Neural cell (in vitro differentiated cells): ENCODE measurements around the gene LDAH. TPM values are rescaled to one million over a fixed set of nuclear protein-coding genes. Genes with fewer than 3 reads are reported as not detected.

ENCODE experiments used
- H2AFZ ChIP-seq: fragments of 200-600, 300-800 bp; sonication (generic), shearing (Covaris generic); 2 replicates; pipeline ENCODE4 v1.6.0; 2014; ENCODE audit warnings: low read depth, mild to moderate bottlenecking, antibody characterized with exemption, low read length, moderate library complexity
- H3F3A ChIP-seq: fragments of 200-600 bp; shearing (Covaris generic); 2 replicates; pipeline ENCODE4 v1.6.1; 2016; ENCODE audit warnings: mild to moderate bottlenecking, moderate library complexity, mixed read lengths, antibody characterized with exemption, low read length; ENCODE audit not compliant: insufficient read depth, poor library complexity, severe bottlenecking
- H3K27ac ChIP-seq: fragments of 200-600, 300-800 bp; sonication (generic), shearing (Covaris generic); 2 replicates; pipeline ENCODE4 v1.5.1; 2014; ENCODE audit warnings: mild to moderate bottlenecking, low read length, moderate library complexity
- H3K27me3 ChIP-seq: fragments of 300-800, 200-600 bp; sonication (generic), shearing (Covaris generic); 2 replicates; pipeline ENCODE4 v1.6.0; 2014; ENCODE audit warnings: mild to moderate bottlenecking, low read depth, low read length, moderate library complexity; ENCODE audit not compliant: insufficient read depth
- H3K36me3 ChIP-seq: fragments of 300-800, 200-600 bp; sonication (generic), shearing (Covaris generic); 2 replicates; pipeline ENCODE4 v1.5.1; 2014; ENCODE audit warnings: mild to moderate bottlenecking, antibody characterized with exemption, low read length, moderate library complexity; ENCODE audit not compliant: insufficient read depth
- H3K4me2 ChIP-seq: fragments of 300-800, 200-600 bp; sonication (generic), shearing (Covaris generic); 2 replicates; pipeline ENCODE4 v1.6.0; 2014; ENCODE audit warnings: mild to moderate bottlenecking, low read length
- H3K4me3 ChIP-seq: fragments of 300-800, 200-600 bp; sonication (generic), shearing (Covaris generic); 2 replicates; pipeline ENCODE4 v1.5.1; 2014; ENCODE audit warnings: mild to moderate bottlenecking, low read length, moderate library complexity
- H3K79me2 ChIP-seq: fragments of 200-600 bp; shearing (Covaris generic); replicated peaks from 2 replicates; pipeline ENCODE4 v1.6.0; 2014; ENCODE audit warnings: mild to moderate bottlenecking, low read length, moderate library complexity; ENCODE audit not compliant: insufficient read depth
- H3K9ac ChIP-seq: fragments of 300-800, 200-600 bp; sonication (generic), shearing (Covaris generic); 2 replicates; pipeline ENCODE4 v1.6.1; 2016; ENCODE audit warnings: mild to moderate bottlenecking, low read length, mixed read lengths
- H3K9me2 ChIP-seq: fragments of 200-600 bp; shearing (Covaris generic); 2 replicates; pipeline ENCODE4 v1.6.1; 2016; ENCODE audit warnings: mild to moderate bottlenecking, low read length, mixed read lengths; ENCODE audit not compliant: insufficient read depth
- H3K9me3 ChIP-seq: fragments of 200-600, 300-800 bp; sonication (generic), shearing (Covaris generic); 2 replicates; pipeline ENCODE4 v1.6.1; 2016; ENCODE audit warnings: mild to moderate bottlenecking, mixed run types, low read length, moderate library complexity, mixed read lengths
- H4K20me1 ChIP-seq: fragments of 200-600 bp; shearing (Covaris generic); 2 replicates; pipeline ENCODE4 v1.6.1; 2016; ENCODE audit warnings: mild to moderate bottlenecking, mixed run types; ENCODE audit not compliant: insufficient read depth
- EP300 ChIP-seq: fragments of 450-650 bp; conservative IDR thresholded peaks from 2 replicates; pipeline ENCODE4 v1.6.1; 2014; ENCODE audit warnings: antibody characterized with exemption, mild to moderate bottlenecking, moderate library complexity; ENCODE audit not compliant: poor library complexity, severe bottlenecking
- EZH2 ChIP-seq: fragments of 200-600, 300-800 bp; shearing (Covaris generic), sonication (generic); IDR thresholded peaks from 2 replicates; pipeline ENCODE4 v1.6.1; 2014; ENCODE audit warnings: antibody characterized with exemption, low read length, borderline replicate concordance, mild to moderate bottlenecking; ENCODE audit not compliant: insufficient read depth, poor library complexity, severe bottlenecking
- POLR2AphosphoS5 ChIP-seq: IDR thresholded peaks from 2 replicates; pipeline ENCODE4 v1.6.1; 2012
- RAD21 ChIP-seq: fragments of 450-650 bp; conservative IDR thresholded peaks from 2 replicates; pipeline ENCODE4 v1.6.1; 2014; ENCODE audit warnings: antibody characterized with exemption, mild to moderate bottlenecking, moderate library complexity
- SMC3 ChIP-seq: fragments of 450-650 bp; conservative IDR thresholded peaks from 2 replicates; pipeline ENCODE4 v1.6.1; 2014; ENCODE audit warnings: antibody characterized with exemption, mild to moderate bottlenecking, moderate library complexity; ENCODE audit not compliant: poor library complexity
- TAF1 ChIP-seq: IDR thresholded peaks from 2 replicates; pipeline ENCODE4 v1.6.1; 2012; ENCODE audit warnings: low read depth
- polyA plus RNA-seq: library from polyadenylated mRNA; depleted of rRNA; stranded (reverse); fragments of >200 nt; gene quantifications from 2 replicates; pipeline ENCODE4 v1.2.3, GENCODE V29; 2014
- TF ChIP-seq, protein P1 (sequence below): IDR thresholded peaks from 2 replicates; pipeline ENCODE4 v1.6.1; 2012; ENCODE audit warnings: borderline replicate concordance
- TF ChIP-seq, protein P2 (sequence below): fragments of 450-650 bp; IDR thresholded peaks from 2 replicates; pipeline ENCODE4 v1.5.1; 2014; ENCODE audit warnings: antibody characterized with exemption, mild to moderate bottlenecking, moderate library complexity; ENCODE audit not compliant: poor library complexity, severe bottlenecking

LDAH gene
- polyA plus RNA-seq, 1 donor from 2014 or later: 44.1 TPM

DNA sequence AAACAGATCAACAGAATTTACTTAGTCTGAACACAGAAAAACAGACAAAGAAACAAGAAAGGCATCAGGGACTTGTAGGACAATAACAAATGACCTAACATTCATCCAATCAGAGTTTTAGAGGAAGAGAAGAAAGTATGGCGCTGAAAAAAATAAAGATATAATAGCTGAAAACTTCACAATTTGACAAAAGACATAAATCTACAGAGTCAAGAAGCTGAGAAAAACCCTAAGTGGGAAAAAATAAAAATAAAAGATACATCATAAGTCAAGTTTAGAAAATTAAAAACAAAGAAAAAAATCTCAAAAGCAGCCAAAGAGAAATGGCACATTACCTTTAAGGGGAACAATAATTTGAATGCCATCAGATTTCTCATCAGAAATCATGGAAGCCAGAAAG lies 7.7 kb downstream of the LDAH start:
- Histone ChIP-seq H3K4me2 (no peak overlapping the region), H2AFZ (no peak overlapping the region), H3K36me3 (no peaks in the 10 kb centered on the region), H4K20me1 (no peaks in the 10 kb centered on the region), H3K27me3 (no peaks in the 10 kb centered on the region), H3K27ac (no peak overlapping the region), H3K9me3 (no peaks in the 10 kb centered on the region), H3K9me2 (no peaks in the 10 kb centered on the region), H3K4me3 (no peak overlapping the region), H3F3A (no peaks in the 10 kb centered on the region), H3K79me2 (peaks cover 38% of the 10 kb centered on the region), H3K9ac (no peak overlapping the region)
- TF ChIP-seq RAD21 (no peak), EZH2 (no peak), TAF1 (no peak), SMC3 (no peak), POLR2AphosphoS5 (no peak), EP300 (no peak)
- TF ChIP-seq, protein P1, sequence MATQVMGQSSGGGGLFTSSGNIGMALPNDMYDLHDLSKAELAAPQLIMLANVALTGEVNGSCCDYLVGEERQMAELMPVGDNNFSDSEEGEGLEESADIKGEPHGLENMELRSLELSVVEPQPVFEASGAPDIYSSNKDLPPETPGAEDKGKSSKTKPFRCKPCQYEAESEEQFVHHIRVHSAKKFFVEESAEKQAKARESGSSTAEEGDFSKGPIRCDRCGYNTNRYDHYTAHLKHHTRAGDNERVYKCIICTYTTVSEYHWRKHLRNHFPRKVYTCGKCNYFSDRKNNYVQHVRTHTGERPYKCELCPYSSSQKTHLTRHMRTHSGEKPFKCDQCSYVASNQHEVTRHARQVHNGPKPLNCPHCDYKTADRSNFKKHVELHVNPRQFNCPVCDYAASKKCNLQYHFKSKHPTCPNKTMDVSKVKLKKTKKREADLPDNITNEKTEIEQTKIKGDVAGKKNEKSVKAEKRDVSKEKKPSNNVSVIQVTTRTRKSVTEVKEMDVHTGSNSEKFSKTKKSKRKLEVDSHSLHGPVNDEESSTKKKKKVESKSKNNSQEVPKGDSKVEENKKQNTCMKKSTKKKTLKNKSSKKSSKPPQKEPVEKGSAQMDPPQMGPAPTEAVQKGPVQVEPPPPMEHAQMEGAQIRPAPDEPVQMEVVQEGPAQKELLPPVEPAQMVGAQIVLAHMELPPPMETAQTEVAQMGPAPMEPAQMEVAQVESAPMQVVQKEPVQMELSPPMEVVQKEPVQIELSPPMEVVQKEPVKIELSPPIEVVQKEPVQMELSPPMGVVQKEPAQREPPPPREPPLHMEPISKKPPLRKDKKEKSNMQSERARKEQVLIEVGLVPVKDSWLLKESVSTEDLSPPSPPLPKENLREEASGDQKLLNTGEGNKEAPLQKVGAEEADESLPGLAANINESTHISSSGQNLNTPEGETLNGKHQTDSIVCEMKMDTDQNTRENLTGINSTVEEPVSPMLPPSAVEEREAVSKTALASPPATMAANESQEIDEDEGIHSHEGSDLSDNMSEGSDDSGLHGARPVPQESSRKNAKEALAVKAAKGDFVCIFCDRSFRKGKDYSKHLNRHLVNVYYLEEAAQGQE: no peak
- TF ChIP-seq, protein P2, sequence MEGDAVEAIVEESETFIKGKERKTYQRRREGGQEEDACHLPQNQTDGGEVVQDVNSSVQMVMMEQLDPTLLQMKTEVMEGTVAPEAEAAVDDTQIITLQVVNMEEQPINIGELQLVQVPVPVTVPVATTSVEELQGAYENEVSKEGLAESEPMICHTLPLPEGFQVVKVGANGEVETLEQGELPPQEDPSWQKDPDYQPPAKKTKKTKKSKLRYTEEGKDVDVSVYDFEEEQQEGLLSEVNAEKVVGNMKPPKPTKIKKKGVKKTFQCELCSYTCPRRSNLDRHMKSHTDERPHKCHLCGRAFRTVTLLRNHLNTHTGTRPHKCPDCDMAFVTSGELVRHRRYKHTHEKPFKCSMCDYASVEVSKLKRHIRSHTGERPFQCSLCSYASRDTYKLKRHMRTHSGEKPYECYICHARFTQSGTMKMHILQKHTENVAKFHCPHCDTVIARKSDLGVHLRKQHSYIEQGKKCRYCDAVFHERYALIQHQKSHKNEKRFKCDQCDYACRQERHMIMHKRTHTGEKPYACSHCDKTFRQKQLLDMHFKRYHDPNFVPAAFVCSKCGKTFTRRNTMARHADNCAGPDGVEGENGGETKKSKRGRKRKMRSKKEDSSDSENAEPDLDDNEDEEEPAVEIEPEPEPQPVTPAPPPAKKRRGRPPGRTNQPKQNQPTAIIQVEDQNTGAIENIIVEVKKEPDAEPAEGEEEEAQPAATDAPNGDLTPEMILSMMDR: no peak

DNA sequence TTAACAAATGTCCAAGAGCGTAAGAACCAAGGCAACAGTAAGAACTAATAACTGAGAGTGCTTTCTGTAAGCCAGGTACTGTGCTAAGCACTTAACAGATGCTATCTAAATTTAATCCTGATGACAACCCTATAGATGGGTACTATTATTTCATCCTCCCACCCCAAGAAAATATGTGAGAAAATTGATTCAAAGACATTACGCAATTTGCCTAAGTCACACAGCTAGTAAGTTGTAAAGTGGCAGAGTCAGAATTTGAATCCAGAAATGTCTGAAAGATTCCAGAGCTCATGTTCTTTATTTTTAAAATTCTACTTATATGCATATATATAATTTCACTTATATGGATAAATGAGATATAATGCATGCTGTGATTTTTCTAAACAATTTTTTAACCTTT lies 10.1 kb downstream of the LDAH start:
- no peaks in the 10 kb centered on the region for H4K20me1 ChIP-seq
- no peak overlapping the region for H3K4me3 ChIP-seq
- no peak overlapping the region for H2AFZ ChIP-seq
- no peak for TF ChIP-seq TAF1
- TF ChIP-seq POLR2AphosphoS5: no peak
- TF ChIP-seq SMC3: no peak
- TF ChIP-seq, protein P1: no peak
- no peak for TF ChIP-seq EP300
- no peak for TF ChIP-seq RAD21
- no peak overlapping the region for H3K9ac ChIP-seq
- H3K4me2 ChIP-seq: no peak overlapping the region
- peaks cover 34% of the 10 kb centered on the region for H3K79me2 ChIP-seq
- no peak overlapping the region for H3K27ac ChIP-seq
- H3K9me2 ChIP-seq: no peaks in the 10 kb centered on the region
- H3K27me3 ChIP-seq: no peaks in the 10 kb centered on the region
- H3F3A ChIP-seq: no peaks in the 10 kb centered on the region
- no peaks in the 10 kb centered on the region for H3K9me3 ChIP-seq
- no peaks in the 10 kb centered on the region for H3K36me3 ChIP-seq
